SK-N-SH (cell line): ENCODE results near the gene KRT39.

Experiments used
- EP300 ChIP-seq, 2 experiments: IDR thresholded peaks; 2 replicates each; pipeline versions ENCODE4 v1.4.0 to v1.6.1; 2012; ENCODE audit warnings: borderline replicate concordance in 1 of 2, low read depth in 1 of 2, low read length in 1 of 2
- MXI1 ChIP-seq: IDR thresholded peaks from 2 replicates; pipeline ENCODE4 v1.6.1; 2012; ENCODE audit warnings: mild to moderate bottlenecking, low read depth, low read length, improper control_type of control experiment
- REST ChIP-seq: IDR thresholded peaks from 2 replicates; pipeline ENCODE4 v1.6.1; 2012; ENCODE audit warnings: mild to moderate bottlenecking, low read depth, low read length, moderate library complexity
- RFX5 ChIP-seq: IDR thresholded peaks from 2 replicates; pipeline ENCODE4 v1.6.1; 2012; ENCODE audit warnings: mild to moderate bottlenecking, improper control_type of control experiment, low read length
- SMC3 ChIP-seq: IDR thresholded peaks from 2 replicates; pipeline ENCODE4 v1.6.1; 2012; ENCODE audit warnings: low read depth, low read length, improper control_type of control experiment
- TAF1 ChIP-seq: IDR thresholded peaks from 2 replicates; pipeline ENCODE4 v1.6.1; 2012; ENCODE audit warnings: low read depth, mild to moderate bottlenecking, low read length, moderate library complexity, borderline replicate concordance
- TF ChIP-seq, protein P1 (sequence below): fragments of 200-600 bp; sonication (generic); IDR thresholded peaks from 2 replicates; pipeline ENCODE4 v1.6.1; 2017; ENCODE audit warnings: antibody characterized with exemption, mild to moderate bottlenecking, moderate library complexity
- TF ChIP-seq, protein P2 (sequence below): fragments of 150-350 bp; IDR thresholded peaks from 2 replicates; pipeline ENCODE4 v1.6.1; 2016; ENCODE audit warnings: mild to moderate bottlenecking, low read depth, low read length

DNA sequence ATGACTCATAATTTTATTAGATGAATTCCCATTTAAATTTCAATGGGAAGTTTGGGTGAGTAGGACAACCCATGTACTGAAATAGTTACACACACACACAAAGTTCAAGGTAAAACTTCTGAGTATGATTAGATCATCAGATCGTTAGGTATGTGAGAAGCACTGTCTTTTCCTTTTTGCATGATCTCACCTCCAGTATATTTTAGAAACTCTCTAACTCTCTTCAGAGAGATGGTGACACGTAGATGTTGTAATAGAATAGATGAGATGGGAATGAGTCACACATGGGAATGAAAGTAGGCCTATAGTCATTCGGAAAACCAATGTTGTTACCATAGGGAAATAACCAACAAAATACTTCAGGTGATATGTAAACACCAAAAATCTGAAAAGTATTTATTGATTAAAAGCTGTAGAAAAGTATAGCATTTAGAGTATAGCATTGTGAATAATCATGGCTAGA, 51.5 kb downstream of the KRT39 start:
- TF ChIP-seq EP300 (IDR thresholded peaks at IDR 0.05; ENCODE audit: borderline replicate concordance in 1 of 2, low read depth in 1 of 2, low read length in 1 of 2) (no peak), REST (no peak), SMC3 (no peak), TAF1 (no peak), RFX5 (no peak), MXI1 (no peak)
- TF ChIP-seq, protein P1, sequence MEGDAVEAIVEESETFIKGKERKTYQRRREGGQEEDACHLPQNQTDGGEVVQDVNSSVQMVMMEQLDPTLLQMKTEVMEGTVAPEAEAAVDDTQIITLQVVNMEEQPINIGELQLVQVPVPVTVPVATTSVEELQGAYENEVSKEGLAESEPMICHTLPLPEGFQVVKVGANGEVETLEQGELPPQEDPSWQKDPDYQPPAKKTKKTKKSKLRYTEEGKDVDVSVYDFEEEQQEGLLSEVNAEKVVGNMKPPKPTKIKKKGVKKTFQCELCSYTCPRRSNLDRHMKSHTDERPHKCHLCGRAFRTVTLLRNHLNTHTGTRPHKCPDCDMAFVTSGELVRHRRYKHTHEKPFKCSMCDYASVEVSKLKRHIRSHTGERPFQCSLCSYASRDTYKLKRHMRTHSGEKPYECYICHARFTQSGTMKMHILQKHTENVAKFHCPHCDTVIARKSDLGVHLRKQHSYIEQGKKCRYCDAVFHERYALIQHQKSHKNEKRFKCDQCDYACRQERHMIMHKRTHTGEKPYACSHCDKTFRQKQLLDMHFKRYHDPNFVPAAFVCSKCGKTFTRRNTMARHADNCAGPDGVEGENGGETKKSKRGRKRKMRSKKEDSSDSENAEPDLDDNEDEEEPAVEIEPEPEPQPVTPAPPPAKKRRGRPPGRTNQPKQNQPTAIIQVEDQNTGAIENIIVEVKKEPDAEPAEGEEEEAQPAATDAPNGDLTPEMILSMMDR, result no peak
- TF ChIP-seq, protein P2, sequence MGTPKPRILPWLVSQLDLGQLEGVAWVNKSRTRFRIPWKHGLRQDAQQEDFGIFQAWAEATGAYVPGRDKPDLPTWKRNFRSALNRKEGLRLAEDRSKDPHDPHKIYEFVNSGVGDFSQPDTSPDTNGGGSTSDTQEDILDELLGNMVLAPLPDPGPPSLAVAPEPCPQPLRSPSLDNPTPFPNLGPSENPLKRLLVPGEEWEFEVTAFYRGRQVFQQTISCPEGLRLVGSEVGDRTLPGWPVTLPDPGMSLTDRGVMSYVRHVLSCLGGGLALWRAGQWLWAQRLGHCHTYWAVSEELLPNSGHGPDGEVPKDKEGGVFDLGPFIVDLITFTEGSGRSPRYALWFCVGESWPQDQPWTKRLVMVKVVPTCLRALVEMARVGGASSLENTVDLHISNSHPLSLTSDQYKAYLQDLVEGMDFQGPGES, result no peak
